Lower leg skin (tissue), 3 donors: ENCODE data around the gene RAB11FIP5.

ENCODE experiments used
- CTCF ChIP-seq, 3 donors: fragments of 450-650 bp; IDR thresholded peaks; one replicate each; pipeline ENCODE4 v1.5.1; 2016; ENCODE audit warnings: antibody characterized with exemption in 3 of 3, mild to moderate bottlenecking in 3 of 3, moderate library complexity in 2 of 3
- POLR2A ChIP-seq, 2 donors: fragments of 450-650 bp; IDR thresholded peaks; one replicate each; pipeline ENCODE4 v1.6.1; 2016 to 2017; ENCODE audit warnings: antibody characterized with exemption in 2 of 2, mild to moderate bottlenecking in 1 of 2, moderate library complexity in 1 of 2

GRCh38 chr2:73106791-73107190, 6.0 kb downstream of the RAB11FIP5 start:
- TF ChIP-seq CTCF (IDR thresholded peaks at IDR 0.05), result no peak
- TF ChIP-seq POLR2A (IDR thresholded peaks at IDR 0.05), result no peak
